A549 (cell line): ENCODE results near the gene ATXN7. TPM values are rescaled to one million over a fixed set of nuclear protein-coding genes. Genes with fewer than 3 reads are reported as not detected.

Experiments
- ATAC-seq, 2 experiments: fragments of 200-7000 bp in 1 of 2; fragments of >200 bp in 1 of 2; cut with Nextera tagmentation in 1 of 2; cut with Tn5 transposase in 1 of 2; 3 replicates each; pipeline versions ENCODE4 v1.8.0 to v1.9.1; 2018 to 2020; ENCODE audit warnings: mild to moderate bottlenecking in 1 of 2, moderate library complexity in 1 of 2
- CTCF ChIA-PET: fragments of 300-600 bp; sonication (Branson Sonifier 250); formaldehyde crosslinking; extraction: SDS; loops from one replicate; lab custom pipeline; 2021; ENCODE audit warnings: antibody characterized with exemption, inconsistent platforms; lab: Yijun Ruan, JAX
- POLR2A ChIA-PET: fragments of 350-600 bp; formaldehyde crosslinking; extraction: SDS; loops from one replicate; lab custom pipeline; 2021; ENCODE audit warnings: antibody characterized with exemption, inconsistent platforms; lab: Yijun Ruan, JAX
- DNase-seq, 2 experiments: peaks; one replicate each; pipeline versions ENCODE4 v3.0.0 to v3.0.0-alpha.2; 2011 to 2016; ENCODE audit warnings: low read depth in 1 of 2, low spot score in 1 of 2
- FAIRE-seq: peaks from 2 replicates; lab custom pipeline; 2011; peaks lifted over from hg19 to GRCh38; lab: Jason Lieb, UNC
- H3K27ac ChIP-seq, 2 experiments: fragments of >200 bp; sonication (Bioruptor Twin); formaldehyde crosslinking; 3 replicates each; pipeline ENCODE4 v1.5.1; 2016 to 2017
- H3K4me1 ChIP-seq: fragments of >200 bp; sonication (Bioruptor Twin); formaldehyde crosslinking; 3 replicates; pipeline ENCODE4 v1.6.1; 2016
- H3K4me2 ChIP-seq: fragments of >200 bp; sonication (Bioruptor Twin); formaldehyde crosslinking; 3 replicates; pipeline ENCODE4 v1.6.1; 2016
- H3K4me3 ChIP-seq: fragments of >200 bp; sonication (Bioruptor Twin); formaldehyde crosslinking; 3 replicates; pipeline ENCODE4 v1.5.1; 2016
- H3K9me3 ChIP-seq: fragments of >200 bp; sonication (Bioruptor Twin); formaldehyde crosslinking; 3 replicates; pipeline ENCODE4 v1.6.1; 2016
- EHF ChIP-seq: fragments of 250-450 bp; sonication (Bioruptor Pico); IDR thresholded peaks from 2 replicates; pipeline ENCODE4 v1.5.0; 2020; ENCODE audit warnings: mild to moderate bottlenecking
- ESRRA ChIP-seq: fragments of 150-350 bp; IDR thresholded peaks from 2 replicates; pipeline ENCODE4 v1.6.1; 2014; ENCODE audit warnings: mild to moderate bottlenecking, low read length, borderline replicate concordance
- FOSL2 ChIP-seq, 2 experiments: fragments of 450-650 bp in 1 of 2; fragments of >200 bp in 1 of 2; sonication (Bioruptor Twin) in 1 of 2; formaldehyde crosslinking; IDR thresholded peaks; 2 replicates each; pipeline versions ENCODE4 v1.5.0 to v1.6.1; 2016 to 2020; ENCODE audit warnings: mild to moderate bottlenecking in 1 of 2, moderate library complexity in 1 of 2
- HEYL ChIP-seq: fragments of 250-450 bp; sonication (Bioruptor Pico); IDR thresholded peaks from 2 replicates; pipeline ENCODE4 v1.8.0; 2021; ENCODE audit warnings: mild to moderate bottlenecking, moderate library complexity
- POLR2AphosphoS2 ChIP-seq: conservative IDR thresholded peaks from 2 replicates; pipeline ENCODE4 v1.6.1; 2012; ENCODE audit warnings: low read length, improper control_type of control experiment, inconsistent platforms
- RAD21 ChIP-seq, 2 experiments: fragments of >200 bp in 1 of 2; sonication (Bioruptor Twin) in 1 of 2; formaldehyde crosslinking in 1 of 2; IDR thresholded peaks in 1 of 2; conservative IDR thresholded peaks in 1 of 2; 2 replicates in 1 of 2; 3 replicates in 1 of 2; pipeline ENCODE4 v1.6.1; 2012 to 2018; ENCODE audit warnings: inconsistent platforms in 1 of 2
- RARB ChIP-seq: fragments of 250-450 bp; sonication (Bioruptor Pico); IDR thresholded peaks from 2 replicates; pipeline ENCODE4 v1.8.0; 2021; ENCODE audit warnings: mild to moderate bottlenecking, moderate library complexity
- SMC3 ChIP-seq: fragments of >200 bp; sonication (Bioruptor Twin); formaldehyde crosslinking; IDR thresholded peaks from 3 replicates; pipeline ENCODE4 v1.6.1; 2018; ENCODE audit warnings: inconsistent platforms
- SREBF2 ChIP-seq: fragments of 450-650 bp; IDR thresholded peaks from 2 replicates; pipeline ENCODE4 v1.6.1; 2014; ENCODE audit warnings: mild to moderate bottlenecking, moderate library complexity
- TP53 ChIP-seq: fragments of 250-450 bp; sonication (Bioruptor Pico); IDR thresholded peaks from 2 replicates; pipeline ENCODE4 v1.5.0; 2021; ENCODE audit warnings: mild to moderate bottlenecking, moderate library complexity
- ZC3H11A ChIP-seq: fragments of 450-650 bp; IDR thresholded peaks from 2 replicates; pipeline ENCODE4 v1.6.1; 2014; ENCODE audit warnings: antibody characterized with exemption, mild to moderate bottlenecking
- ZFP36 ChIP-seq: fragments of 450-650 bp; IDR thresholded peaks from 2 replicates; pipeline ENCODE4 v1.6.1; 2014; ENCODE audit warnings: borderline replicate concordance; ENCODE audit not compliant: partially characterized antibody
- ZSCAN20 ChIP-seq: fragments of 250-450 bp; sonication (Bioruptor Pico); IDR thresholded peaks from 2 replicates; pipeline ENCODE4 v1.8.0; 2022; ENCODE audit warnings: mild to moderate bottlenecking, moderate library complexity
- WGBS: methylation state at CpG from one replicate; pipeline ENCODE4 v1.1.6; 2017; ENCODE audit errors: missing lambda C conversion rate; 5-methylcytosine and 5-hydroxymethylcytosine counted together
- polyA plus RNA-seq, 4 experiments: library from polyadenylated mRNA; depleted of rRNA in 3 of 4; stranded (reverse); fragments of >200 nt; fragmentation: RNase III in 1 of 4; extraction: RNeasy Plus Mini Kit Qiagen cat#74134 plus additional on column Dnase treatment in 1 of 4; gene quantifications; 2 replicates in 3 of 4; 3 replicates in 1 of 4; pipeline ENCODE4 v1.2.3, GENCODE V29; 2011 to 2017
- TF ChIP-seq, protein P1 (sequence below): fragments of >200 bp; sonication (Bioruptor Twin); formaldehyde crosslinking; IDR thresholded peaks from 3 replicates; pipeline ENCODE4 v1.5.1; 2016
- TF ChIP-seq, protein P2 (sequence below): fragments of 250-450 bp; sonication (Bioruptor Pico); IDR thresholded peaks from 2 replicates; pipeline ENCODE4 v1.5.0; 2020; ENCODE audit warnings: low read depth, mild to moderate bottlenecking, moderate library complexity
- TF ChIP-seq, protein P3 (sequence below): fragments of 450-650 bp; IDR thresholded peaks from 2 replicates; pipeline ENCODE4 v1.6.1; 2014; ENCODE audit warnings: antibody characterized with exemption

Gene ATXN7
- polyA plus RNA-seq, 2 of the 4 experiments (the other 2 are of a cell fraction) = 5.4 to 7.3 TPM

DNA sequence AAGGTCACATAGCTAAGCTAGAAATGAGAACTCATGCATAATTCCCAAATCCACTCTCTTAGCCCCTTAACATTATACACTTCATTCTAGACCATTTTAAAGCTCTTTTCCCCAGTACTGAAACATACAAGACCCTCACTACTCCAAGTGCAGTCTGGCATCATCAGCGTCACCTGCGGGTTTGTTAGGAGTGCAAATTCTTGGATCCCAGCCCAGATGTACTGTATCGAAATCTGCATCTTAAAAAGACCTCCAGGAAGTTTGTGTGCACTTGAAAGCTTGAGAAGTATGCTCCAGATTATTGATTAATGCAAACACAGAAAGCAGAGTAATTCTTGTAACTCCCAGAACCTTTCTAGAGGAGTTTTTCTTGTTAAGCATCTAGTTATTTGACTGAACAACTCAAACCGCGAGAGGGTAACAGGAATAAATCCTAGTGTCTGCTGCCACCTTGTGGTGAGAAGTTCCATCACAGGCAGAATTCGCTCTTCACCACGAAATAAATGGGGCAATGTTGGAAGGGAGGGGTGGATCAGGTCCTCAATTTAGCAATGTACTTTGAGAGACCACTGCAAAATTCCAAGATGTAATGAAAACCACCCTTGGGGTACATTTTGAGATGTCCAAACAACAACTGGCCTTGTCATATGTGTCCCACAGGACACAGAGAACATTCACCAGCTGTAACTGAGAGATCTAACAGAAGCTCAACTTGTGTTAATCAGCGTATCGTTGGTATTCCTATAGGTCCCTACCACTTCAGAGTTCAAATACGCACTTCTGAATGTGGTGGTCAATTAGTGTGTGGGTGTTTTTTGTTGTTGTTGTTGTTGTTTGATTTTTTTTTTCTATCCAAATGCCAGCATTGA is 45.2 kb upstream of the ATXN7 start:
- ChIA-PET CTCF (interaction anchor here (0.6 to 9.2 kb wide), 21 partner anchors 8 to 1150 kb away, joined by 3 to 115 read pairs (median 3); no protein-coding TSS in a partner anchor), POLR2A (no interaction called here)
- peak; percentile 17 to 33 for DNase-seq
- TF ChIP-seq SMC3 (peak; percentile 57; the same call in 2 of the 3 replicates), FOSL2 (IDR thresholded peaks at IDR 0.05) (no peak), FOSL2 (CRISPR knock-in tag; IDR thresholded peaks at IDR 0.05) (no peak), RAD21 (conservative IDR thresholded peaks at IDR 0.05 in 1 of 2, IDR thresholded peaks at IDR 0.05 in 1 of 2) (peak; percentile 68 to 73)
- TF ChIP-seq, protein P1, sequence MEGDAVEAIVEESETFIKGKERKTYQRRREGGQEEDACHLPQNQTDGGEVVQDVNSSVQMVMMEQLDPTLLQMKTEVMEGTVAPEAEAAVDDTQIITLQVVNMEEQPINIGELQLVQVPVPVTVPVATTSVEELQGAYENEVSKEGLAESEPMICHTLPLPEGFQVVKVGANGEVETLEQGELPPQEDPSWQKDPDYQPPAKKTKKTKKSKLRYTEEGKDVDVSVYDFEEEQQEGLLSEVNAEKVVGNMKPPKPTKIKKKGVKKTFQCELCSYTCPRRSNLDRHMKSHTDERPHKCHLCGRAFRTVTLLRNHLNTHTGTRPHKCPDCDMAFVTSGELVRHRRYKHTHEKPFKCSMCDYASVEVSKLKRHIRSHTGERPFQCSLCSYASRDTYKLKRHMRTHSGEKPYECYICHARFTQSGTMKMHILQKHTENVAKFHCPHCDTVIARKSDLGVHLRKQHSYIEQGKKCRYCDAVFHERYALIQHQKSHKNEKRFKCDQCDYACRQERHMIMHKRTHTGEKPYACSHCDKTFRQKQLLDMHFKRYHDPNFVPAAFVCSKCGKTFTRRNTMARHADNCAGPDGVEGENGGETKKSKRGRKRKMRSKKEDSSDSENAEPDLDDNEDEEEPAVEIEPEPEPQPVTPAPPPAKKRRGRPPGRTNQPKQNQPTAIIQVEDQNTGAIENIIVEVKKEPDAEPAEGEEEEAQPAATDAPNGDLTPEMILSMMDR = peak; percentile 71
- Histone ChIP-seq H3K27ac (no peak overlapping the region), H3K4me3 (no peak overlapping the region), H3K9me3 (no peaks in the 10 kb centered on the region), H3K4me2 (no peak overlapping the region), H3K4me1 (no peaks in the 10 kb centered on the region)
- FAIRE-seq = peak; percentile 13
- WGBS = 40% methylated on average over 10 of the region's 10 CpGs
- peak; percentile 59 to 85; a peak in 4 of 6 replicates for ATAC-seq

DNA sequence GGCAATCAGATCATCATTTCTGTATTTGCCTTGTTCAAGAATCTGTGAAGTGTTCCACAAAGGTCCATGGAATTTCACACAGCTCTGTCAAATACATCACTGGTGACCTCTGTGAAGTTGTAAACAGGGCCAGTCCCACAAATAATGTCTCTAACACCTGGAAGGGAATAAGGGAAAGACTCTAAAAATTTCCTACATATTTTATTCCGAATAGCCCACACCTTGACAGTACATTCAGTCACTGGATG is 44.6 kb upstream of the ATXN7 start, which contains the start of gene C3orf49:
C3orf49 (plus strand) TSS at position 149 of the 248 bp plus-strand sequence. CDS start 173 bp downstream, outside the sequence.
- Histone ChIP-seq H3K4me3 (no peak within 1 kb of the TSS), H3K27ac (no peak within 1 kb of the TSS), H3K4me2 (no peak within 1 kb of the TSS), H3K9me3 (no peaks in the 10 kb centered on the region), H3K4me1 (no peaks in the 10 kb centered on the region)
- TF ChIP-seq, protein P2, sequence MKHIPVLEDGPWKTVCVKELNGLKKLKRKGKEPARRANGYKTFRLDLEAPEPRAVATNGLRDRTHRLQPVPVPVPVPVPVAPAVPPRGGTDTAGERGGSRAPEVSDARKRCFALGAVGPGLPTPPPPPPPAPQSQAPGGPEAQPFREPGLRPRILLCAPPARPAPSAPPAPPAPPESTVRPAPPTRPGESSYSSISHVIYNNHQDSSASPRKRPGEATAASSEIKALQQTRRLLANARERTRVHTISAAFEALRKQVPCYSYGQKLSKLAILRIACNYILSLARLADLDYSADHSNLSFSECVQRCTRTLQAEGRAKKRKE (CRISPR knock-in tag) = no peak
- TF ChIP-seq ZFP36 (no peak), ESRRA (no peak), ZC3H11A (no peak), EHF (CRISPR knock-in tag) (no peak), ZSCAN20 (CRISPR knock-in tag) (no peak), SMC3 (no peak), RAD21 (conservative IDR thresholded peaks at IDR 0.05 in 1 of 2, IDR thresholded peaks at IDR 0.05 in 1 of 2) (no peak)
- TF ChIP-seq, protein P3, sequence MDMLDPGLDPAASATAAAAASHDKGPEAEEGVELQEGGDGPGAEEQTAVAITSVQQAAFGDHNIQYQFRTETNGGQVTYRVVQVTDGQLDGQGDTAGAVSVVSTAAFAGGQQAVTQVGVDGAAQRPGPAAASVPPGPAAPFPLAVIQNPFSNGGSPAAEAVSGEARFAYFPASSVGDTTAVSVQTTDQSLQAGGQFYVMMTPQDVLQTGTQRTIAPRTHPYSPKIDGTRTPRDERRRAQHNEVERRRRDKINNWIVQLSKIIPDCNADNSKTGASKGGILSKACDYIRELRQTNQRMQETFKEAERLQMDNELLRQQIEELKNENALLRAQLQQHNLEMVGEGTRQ = no peak
- ChIA-PET CTCF (interaction anchor here (0.7 to 9.2 kb wide), 16 partner anchors 8 to 1150 kb away, joined by 3 to 115 read pairs (median 4); no protein-coding TSS in a partner anchor), POLR2A (no interaction called here)
- ATAC-seq (no peak), FAIRE-seq (no peak), DNase-seq (no peak)
- 95% methylated on average over 1 of the region's 1 CpG for WGBS

DNA sequence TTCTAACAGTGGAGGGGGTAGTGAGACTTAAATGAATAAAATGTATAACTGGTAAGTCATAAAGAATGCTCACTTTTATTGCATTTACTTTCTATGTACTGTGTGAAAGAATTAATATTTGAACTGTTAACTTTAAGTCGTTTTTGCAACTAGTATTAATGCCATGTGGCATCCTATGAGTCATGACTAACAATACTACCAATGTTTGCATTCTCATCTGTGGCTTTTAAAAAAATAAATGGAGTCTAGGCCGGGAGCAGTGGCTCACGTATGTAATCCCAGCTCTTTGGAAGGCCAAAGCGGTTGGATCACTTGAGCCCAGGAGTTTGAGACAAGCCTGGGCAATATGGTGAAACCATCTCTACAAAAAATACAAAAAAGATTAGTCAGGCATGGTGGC is 39.4 kb upstream of the ATXN7 start:
- DNase-seq (peak in 1 of 2 experiments; percentile 24), FAIRE-seq (no peak)
- no peaks in the 10 kb centered on the region for H3K9me3 ChIP-seq
- WGBS = 17% methylated on average over 4 of the region's 4 CpGs
- H3K4me1 ChIP-seq = peaks cover 8% of the 10 kb centered on the region
- POLR2A ChIA-PET = no interaction called here
- H3K4me2 ChIP-seq = peak overlapping the region; percentile 6; the same call in 1 of the 3 replicates
- no peak overlapping the region for H3K27ac ChIP-seq
- H3K4me3 ChIP-seq = no peak overlapping the region
- no peak for TF ChIP-seq TP53 (CRISPR knock-in tag)
- TF ChIP-seq RARB (CRISPR knock-in tag) = no peak
- no peak for TF ChIP-seq SREBF2
- no peak for TF ChIP-seq FOSL2 (IDR thresholded peaks at IDR 0.05)
- TF ChIP-seq FOSL2 (CRISPR knock-in tag; IDR thresholded peaks at IDR 0.05) = peak; percentile 49
- no peak for TF ChIP-seq POLR2AphosphoS2
- no peak for TF ChIP-seq HEYL (CRISPR knock-in tag)
- TF ChIP-seq, all 56 proteins: peak for 1
- CTCF ChIA-PET = no interaction called here
- peak in 1 of 2 experiments; percentile 55; a peak in 3 of 6 replicates for ATAC-seq
